ENCODE results near the gene KIF16B. TPM values are rescaled to one million over a fixed set of nuclear protein-coding genes. Genes with fewer than 3 reads are reported as not detected.

Gene KIF16B
- total RNA-seq, 1 experiment from 2014 or later: 7.0 TPM

DNA sequence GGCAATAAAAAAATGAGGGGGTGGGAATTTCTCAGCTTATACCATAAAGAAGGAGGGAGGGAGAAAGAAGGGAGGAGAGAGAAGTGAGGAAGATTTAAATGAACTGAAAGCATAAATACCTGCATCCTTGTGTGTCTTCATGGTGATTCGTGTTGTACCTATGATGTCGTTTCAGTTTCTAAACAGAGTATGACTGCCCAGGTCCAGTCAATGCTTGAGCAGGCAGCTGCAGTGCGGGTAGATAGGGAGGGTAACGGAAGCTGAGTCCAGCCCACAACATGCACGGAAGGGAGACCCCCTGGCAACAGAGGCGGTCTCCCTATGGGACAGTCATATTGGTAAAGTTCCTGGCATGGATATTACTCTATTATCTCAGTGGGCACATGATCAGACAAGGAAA is 184.5 kb downstream of the KIF16B start:
- Histone ChIP-seq H4K20me1 (ENCODE audit: insufficient read depth) (no peaks in the 10 kb centered on the region), H3K27ac (ENCODE audit: low read depth, low read length) (no peak overlapping the region), H3K4me1 (ENCODE audit: control insufficient read depth in 1 of 2, insufficient read depth in 2 of 2, low read length in 2 of 2) (no peaks in the 10 kb centered on the region), H3K4me3 (replicated peaks in 1 of 2; ENCODE audit: low read depth in 1 of 2, low read length in 2 of 2) (no peak overlapping the region), H3K79me2 (ENCODE audit: insufficient read depth, low read length) (no peaks in the 10 kb centered on the region), H3K36me3 (ENCODE audit: control insufficient read depth in 1 of 2, insufficient read depth in 2 of 2, low read length in 2 of 2) (no peaks in the 10 kb centered on the region), H2AFZ (ENCODE audit: low read depth, low read length, poor library complexity, severe bottlenecking) (no peak overlapping the region), H3K9me3 (ENCODE audit: control insufficient read depth in 1 of 2, insufficient read depth in 1 of 2, low read depth in 1 of 2, low read length in 2 of 2) (no peaks in the 10 kb centered on the region), H3K9me2 (ENCODE audit: insufficient read depth) (no peaks in the 10 kb centered on the region), H3K4me2 (ENCODE audit: low read length) (no peak overlapping the region), H3K9ac (ENCODE audit: low read length) (no peak overlapping the region), H3K27me3 (ENCODE audit: insufficient read depth, low read length) (no peaks in the 10 kb centered on the region)
- BruUV-seq (replicated peaks): no TSS peak
- no peak for TF ChIP-seq POLR2AphosphoS5 (IDR thresholded peaks at IDR 0.05; ENCODE audit: low read depth, low read length)
- no peak for TF ChIP-seq YY1 (IDR thresholded peaks at IDR 0.05; ENCODE audit: extremely low read depth, insufficient replicate concordance, low read depth, low read length)
- no peak for TF ChIP-seq SP1 (IDR thresholded peaks at IDR 0.05; ENCODE audit: low read depth)
- TF ChIP-seq, protein P1, sequence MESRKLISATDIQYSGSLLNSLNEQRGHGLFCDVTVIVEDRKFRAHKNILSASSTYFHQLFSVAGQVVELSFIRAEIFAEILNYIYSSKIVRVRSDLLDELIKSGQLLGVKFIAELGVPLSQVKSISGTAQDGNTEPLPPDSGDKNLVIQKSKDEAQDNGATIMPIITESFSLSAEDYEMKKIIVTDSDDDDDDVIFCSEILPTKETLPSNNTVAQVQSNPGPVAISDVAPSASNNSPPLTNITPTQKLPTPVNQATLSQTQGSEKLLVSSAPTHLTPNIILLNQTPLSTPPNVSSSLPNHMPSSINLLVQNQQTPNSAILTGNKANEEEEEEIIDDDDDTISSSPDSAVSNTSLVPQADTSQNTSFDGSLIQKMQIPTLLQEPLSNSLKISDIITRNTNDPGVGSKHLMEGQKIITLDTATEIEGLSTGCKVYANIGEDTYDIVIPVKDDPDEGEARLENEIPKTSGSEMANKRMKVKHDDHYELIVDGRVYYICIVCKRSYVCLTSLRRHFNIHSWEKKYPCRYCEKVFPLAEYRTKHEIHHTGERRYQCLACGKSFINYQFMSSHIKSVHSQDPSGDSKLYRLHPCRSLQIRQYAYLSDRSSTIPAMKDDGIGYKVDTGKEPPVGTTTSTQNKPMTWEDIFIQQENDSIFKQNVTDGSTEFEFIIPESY (IDR thresholded peaks at IDR 0.05; ENCODE audit: extremely low read depth, insufficient replicate concordance, low read length): no peak
- TF ChIP-seq, protein P2, sequence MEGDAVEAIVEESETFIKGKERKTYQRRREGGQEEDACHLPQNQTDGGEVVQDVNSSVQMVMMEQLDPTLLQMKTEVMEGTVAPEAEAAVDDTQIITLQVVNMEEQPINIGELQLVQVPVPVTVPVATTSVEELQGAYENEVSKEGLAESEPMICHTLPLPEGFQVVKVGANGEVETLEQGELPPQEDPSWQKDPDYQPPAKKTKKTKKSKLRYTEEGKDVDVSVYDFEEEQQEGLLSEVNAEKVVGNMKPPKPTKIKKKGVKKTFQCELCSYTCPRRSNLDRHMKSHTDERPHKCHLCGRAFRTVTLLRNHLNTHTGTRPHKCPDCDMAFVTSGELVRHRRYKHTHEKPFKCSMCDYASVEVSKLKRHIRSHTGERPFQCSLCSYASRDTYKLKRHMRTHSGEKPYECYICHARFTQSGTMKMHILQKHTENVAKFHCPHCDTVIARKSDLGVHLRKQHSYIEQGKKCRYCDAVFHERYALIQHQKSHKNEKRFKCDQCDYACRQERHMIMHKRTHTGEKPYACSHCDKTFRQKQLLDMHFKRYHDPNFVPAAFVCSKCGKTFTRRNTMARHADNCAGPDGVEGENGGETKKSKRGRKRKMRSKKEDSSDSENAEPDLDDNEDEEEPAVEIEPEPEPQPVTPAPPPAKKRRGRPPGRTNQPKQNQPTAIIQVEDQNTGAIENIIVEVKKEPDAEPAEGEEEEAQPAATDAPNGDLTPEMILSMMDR (IDR thresholded peaks at IDR 0.05 in 2 of 3, conservative IDR thresholded peaks at IDR 0.05 in 1 of 3; ENCODE audit: borderline replicate concordance in 1 of 3, insufficient read depth in 1 of 3, low read depth in 2 of 3, low read length in 2 of 3): no peak
- TF ChIP-seq SRF (IDR thresholded peaks at IDR 0.05; ENCODE audit: low read depth): no peak
- TF ChIP-seq, protein P3, sequence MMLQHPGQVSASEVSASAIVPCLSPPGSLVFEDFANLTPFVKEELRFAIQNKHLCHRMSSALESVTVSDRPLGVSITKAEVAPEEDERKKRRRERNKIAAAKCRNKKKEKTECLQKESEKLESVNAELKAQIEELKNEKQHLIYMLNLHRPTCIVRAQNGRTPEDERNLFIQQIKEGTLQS (IDR thresholded peaks at IDR 0.05): no peak
- TF ChIP-seq FOSL1 (IDR thresholded peaks at IDR 0.05; ENCODE audit: low read depth): no peak
- TF ChIP-seq POLR2A (IDR thresholded peaks at IDR 0.05; ENCODE audit: borderline replicate concordance, extremely low read depth, insufficient read depth, insufficient read length): no peak
- TF ChIP-seq EZH2phosphoT487 (IDR thresholded peaks at IDR 0.05; ENCODE audit: borderline replicate concordance): no peak
- no peak for TF ChIP-seq RAD21 (IDR thresholded peaks at IDR 0.05; ENCODE audit: low read depth)
- TF ChIP-seq JUND (IDR thresholded peaks at IDR 0.05): no peak
- TF ChIP-seq, protein P4, sequence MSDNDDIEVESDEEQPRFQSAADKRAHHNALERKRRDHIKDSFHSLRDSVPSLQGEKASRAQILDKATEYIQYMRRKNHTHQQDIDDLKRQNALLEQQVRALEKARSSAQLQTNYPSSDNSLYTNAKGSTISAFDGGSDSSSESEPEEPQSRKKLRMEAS (IDR thresholded peaks at IDR 0.05): no peak
- TF ChIP-seq, protein P5, sequence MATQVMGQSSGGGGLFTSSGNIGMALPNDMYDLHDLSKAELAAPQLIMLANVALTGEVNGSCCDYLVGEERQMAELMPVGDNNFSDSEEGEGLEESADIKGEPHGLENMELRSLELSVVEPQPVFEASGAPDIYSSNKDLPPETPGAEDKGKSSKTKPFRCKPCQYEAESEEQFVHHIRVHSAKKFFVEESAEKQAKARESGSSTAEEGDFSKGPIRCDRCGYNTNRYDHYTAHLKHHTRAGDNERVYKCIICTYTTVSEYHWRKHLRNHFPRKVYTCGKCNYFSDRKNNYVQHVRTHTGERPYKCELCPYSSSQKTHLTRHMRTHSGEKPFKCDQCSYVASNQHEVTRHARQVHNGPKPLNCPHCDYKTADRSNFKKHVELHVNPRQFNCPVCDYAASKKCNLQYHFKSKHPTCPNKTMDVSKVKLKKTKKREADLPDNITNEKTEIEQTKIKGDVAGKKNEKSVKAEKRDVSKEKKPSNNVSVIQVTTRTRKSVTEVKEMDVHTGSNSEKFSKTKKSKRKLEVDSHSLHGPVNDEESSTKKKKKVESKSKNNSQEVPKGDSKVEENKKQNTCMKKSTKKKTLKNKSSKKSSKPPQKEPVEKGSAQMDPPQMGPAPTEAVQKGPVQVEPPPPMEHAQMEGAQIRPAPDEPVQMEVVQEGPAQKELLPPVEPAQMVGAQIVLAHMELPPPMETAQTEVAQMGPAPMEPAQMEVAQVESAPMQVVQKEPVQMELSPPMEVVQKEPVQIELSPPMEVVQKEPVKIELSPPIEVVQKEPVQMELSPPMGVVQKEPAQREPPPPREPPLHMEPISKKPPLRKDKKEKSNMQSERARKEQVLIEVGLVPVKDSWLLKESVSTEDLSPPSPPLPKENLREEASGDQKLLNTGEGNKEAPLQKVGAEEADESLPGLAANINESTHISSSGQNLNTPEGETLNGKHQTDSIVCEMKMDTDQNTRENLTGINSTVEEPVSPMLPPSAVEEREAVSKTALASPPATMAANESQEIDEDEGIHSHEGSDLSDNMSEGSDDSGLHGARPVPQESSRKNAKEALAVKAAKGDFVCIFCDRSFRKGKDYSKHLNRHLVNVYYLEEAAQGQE (IDR thresholded peaks at IDR 0.05; ENCODE audit: low read depth): no peak
- TF ChIP-seq ZNF274 (IDR thresholded peaks at IDR 0.05; ENCODE audit: low read depth, low read length): no peak
- DNase-seq (ENCODE audit: low read depth, low spot score): no peak
- ChIA-PET CTCF (no interaction called here), POLR2A (no interaction called here), RAD21 (ENCODE audit: low non-redundant PET in 1 of 2, low total read pairs in 2 of 2, uncharacterized antibody in 2 of 2, unreplicated experiment in 2 of 2) (no interaction called here)
- intact Hi-C loops (cut with micrococcal nuclease): no loop called here
- ATAC-seq: no peak
